Left ventricle myocardium superior (tissue), 1 donor: ENCODE data around the gene ZNF792. TPM values are rescaled to one million over a fixed set of nuclear protein-coding genes. Genes with fewer than 3 reads are reported as not detected.
"Not testable (repeated sequence)": the region's sequence is repeated elsewhere in the genome, so short reads cannot be mapped to it uniquely, and the experiment has no call there.

Source experiments
- ATAC-seq: fragments of 200-7000 bp; cut with Tn5 transposase; one replicate; pipeline ENCODE4 v1.9.1; 2020; ENCODE audit warnings: mild to moderate bottlenecking, moderate library complexity
- DNase-seq: peaks from one replicate; pipeline ENCODE4 v3.0.0-alpha.2; 2020
- intact Hi-C: fragments of 100-400 bp; cut with micrococcal nuclease; formaldehyde crosslinking; loops from one replicate; pipeline ENCODE4 v1.11.0; 2022
- total RNA-seq: library from RNA; stranded (reverse); fragmentation: NEBNext Ultra II Directional; extraction: Animal tissue kit (Norgen Biotek cat#: 25700); gene quantifications from one replicate; pipeline ENCODE4 v1.2.1, GENCODE V29; 2021
- donor health status: DM: no; HTN: yes; CAD: no; lungs with severe emphysema.

The ZNF792 gene
- total RNA-seq, 1 donor from 2014 or later: 3.4 TPM

DNA sequence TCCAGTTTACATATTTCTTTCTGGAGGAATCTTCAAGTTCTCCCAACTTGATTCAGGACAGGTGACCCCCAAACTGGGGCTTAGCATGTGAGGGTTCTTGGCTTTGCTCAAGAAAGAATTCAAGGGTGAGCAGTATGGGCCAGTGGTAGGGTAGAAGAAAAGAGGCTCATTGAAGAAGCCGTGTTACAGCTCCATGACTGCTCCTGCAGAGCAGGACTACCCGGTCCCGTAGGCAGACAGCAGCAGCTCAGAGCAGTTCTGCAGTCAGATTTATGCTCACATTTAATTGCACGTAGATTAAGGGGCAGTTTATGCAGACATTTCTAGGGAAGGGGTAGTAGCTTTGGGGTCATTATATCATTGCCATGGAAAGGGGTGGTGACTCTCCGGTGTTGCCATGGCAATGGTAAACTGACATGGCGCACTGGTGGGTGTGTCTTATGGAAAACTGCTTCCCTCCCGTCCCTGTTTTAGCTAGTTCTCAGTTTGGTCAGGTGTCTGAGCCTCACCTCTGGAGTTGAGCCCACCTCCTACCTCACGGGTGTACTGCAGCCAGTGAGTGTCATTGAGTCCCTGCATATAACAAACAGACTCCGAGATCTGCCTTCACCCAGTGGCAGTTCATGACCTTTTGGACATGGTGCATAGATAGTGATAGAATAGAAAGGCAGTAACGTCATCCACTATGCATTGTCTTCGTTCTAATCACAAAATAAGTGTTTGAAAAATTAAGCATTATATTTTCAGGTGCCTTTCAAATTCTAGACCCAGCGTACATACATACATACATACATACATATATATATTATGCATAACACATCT is 16.0 kb upstream of the ZNF792 start:
- no peak for DNase-seq

DNA sequence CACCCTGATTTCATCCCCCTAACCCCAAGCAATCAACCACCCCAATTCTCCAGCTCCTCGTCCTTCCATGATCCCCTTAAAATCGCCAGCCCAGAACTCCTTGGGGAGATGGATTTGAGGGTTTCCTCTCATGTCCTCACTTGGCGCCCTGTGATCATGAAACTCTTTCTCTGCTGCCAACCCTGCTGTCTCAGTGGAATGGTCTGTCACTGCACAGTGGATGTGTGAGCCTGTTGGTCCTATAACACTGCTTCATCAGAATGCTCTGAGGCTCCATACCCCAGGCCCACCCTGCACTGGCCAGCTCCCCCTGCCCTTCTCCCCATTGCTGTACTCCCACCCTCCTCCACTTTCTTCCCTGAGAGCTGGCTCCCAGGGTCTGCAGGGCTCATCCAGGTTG is 12.6 kb upstream of the ZNF792 start:
- ATAC-seq (no peak), DNase-seq (no peak)
- intact Hi-C loops: no loop called here

More for the DNA sequence above, 16.0 kb upstream of the ZNF792 start:
- no peak for ATAC-seq
- intact Hi-C loops: no loop called here

DNA sequence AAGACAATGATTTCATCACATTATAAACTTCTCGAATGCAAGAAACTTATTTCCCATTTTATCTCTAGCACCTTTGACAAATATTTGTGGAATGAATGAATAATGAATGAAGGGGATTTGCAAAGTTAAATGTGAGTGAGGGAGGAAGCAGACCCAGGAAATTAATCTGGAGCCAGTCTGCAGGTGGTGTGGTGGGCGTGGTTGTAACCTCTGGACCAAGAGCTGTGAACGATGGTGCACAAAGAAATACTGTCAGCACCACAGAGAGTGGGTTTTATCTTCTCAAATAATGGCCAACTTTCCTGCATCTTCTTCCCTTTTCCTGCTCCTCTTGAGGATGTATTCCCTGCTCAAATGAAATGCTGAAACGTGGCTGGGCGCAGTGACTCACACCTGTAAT is 11.0 kb upstream of the ZNF792 start:
- ATAC-seq (no peak), DNase-seq (no peak)
- intact Hi-C loops: no loop called here

DNA sequence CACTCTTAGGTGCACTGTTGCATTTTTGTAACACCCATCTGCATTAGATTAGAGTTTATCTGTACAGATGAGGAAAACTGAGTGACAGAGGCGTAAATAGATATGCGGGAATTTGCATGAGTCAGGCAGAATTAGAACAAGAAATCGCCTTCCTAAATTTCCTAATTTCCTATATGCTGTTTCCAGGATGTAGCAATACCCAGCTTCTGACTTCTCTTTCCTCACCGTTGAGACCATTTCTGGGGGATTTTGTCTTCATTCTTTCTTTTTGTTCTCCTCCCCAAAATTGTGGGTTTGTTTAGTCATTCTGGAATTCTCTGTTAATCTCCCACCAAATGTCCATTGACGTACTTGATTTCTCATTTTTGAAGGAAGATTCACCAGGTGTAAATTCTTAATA is 10.6 kb upstream of the ZNF792 start:
- DNase-seq: no peak
- intact Hi-C loops: loop anchor here (5.0 kb wide), 1 partner anchor 38 kb away; no protein-coding TSS in a partner anchor
- ATAC-seq: no peak

DNA sequence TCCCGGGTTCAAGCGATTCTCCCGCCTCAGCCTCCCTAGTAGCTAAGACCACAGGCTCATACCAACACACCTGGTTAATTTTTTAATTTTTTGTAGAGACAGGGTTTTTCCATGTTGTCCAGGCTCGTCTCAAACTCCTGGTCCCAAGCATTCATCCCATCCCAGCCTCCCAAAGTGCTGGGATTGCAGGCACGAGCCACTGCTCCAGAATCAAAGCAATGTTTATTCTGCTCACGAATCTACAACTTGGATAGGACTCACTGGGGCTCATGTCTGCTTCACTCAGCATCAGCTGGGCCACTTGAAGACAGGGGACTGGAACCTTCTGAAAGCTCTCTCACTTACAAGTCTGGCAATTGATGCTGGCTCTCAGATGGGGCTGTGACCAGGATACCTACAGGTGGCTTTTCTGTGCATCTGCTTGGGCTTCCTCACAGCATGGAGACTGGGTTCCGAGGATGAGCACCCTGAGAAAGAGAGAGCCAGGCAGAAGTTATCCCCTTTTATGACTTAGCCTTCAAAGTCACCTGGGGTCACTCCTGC is 8.2 kb upstream of the ZNF792 start:
- DNase-seq (no peak), ATAC-seq (no peak)
- intact Hi-C loops: loop anchor here (5.0 kb wide), 1 partner anchor 40 kb away; no protein-coding TSS in a partner anchor

DNA sequence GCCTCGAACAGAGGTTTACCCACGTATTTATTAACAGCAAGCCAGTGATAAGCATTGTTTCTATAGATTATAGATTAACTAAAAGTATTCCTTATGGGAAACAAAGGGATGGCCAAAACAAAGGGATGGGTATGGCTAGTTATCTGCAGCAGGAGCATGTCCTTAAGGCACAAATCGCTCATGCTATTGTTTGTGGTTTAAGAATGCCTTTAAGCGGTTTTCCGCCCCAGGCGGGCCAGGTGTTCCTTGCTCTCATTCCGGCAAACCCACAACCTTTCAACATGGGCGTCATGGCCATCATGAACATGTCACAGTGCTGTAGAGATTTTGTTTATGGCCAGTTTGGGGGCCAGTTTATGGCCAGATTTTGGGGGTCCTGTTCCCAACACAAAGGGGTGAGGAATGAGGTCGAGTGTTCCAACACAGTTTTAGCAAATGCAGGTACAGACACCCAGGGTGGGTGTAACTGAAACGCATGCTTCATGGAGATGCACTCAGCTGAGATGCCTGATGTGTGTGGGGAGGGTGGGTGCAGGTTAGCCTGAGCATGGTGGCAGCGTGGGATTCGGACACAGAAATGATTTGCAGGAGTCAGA is 6.3 kb upstream of the ZNF792 start:
- not testable (repeated sequence) for DNase-seq, ATAC-seq
- intact Hi-C loops: loop anchor here (5.0 kb wide), 1 partner anchor 42 kb away; no protein-coding TSS in a partner anchor

DNA sequence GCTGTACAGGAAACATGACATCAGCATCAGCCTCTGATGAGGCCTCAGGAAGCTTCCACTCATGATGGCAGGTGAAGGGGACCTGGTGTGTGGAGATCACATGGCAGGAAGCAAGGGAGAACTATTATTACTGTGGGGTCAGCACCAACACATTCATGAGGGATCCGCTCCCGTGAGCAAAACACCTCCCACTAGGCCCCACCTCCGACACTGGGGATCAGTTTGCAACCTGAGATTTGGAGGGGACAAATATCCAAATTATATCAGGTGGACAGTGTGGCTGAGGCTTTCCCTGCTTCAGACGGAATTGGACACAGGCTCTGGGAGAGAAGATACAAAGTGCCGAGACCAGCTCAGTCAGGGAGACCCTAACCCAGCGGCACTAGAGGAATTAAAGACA is 5.7 kb upstream of the ZNF792 start:
- no peak for ATAC-seq
- no peak for DNase-seq
- intact Hi-C loops: loop anchor here (5.0 kb wide), 1 partner anchor 43 kb away; no protein-coding TSS in a partner anchor

DNA sequence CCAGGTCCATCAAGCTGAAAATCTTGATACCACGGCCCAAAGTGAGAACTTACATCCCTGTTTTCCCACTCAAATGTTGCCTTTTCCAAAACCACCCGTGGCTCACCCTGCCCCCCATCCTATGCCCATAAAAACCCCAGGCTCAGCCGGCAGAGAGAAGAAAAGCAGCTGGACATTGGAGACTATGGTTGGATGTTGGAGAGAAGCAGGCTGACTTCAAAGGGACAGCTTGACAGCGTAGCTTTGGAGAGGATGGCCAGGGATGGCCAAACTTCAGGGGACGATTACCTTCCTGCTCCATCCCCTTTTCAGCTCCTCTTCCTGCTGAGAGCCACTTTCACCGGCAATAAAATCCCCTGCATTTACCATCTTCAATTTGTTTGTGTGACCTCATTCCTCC is 3.5 kb upstream of the ZNF792 start:
- intact Hi-C loops: no loop called here
- no peak for DNase-seq
- no peak for ATAC-seq

DNA sequence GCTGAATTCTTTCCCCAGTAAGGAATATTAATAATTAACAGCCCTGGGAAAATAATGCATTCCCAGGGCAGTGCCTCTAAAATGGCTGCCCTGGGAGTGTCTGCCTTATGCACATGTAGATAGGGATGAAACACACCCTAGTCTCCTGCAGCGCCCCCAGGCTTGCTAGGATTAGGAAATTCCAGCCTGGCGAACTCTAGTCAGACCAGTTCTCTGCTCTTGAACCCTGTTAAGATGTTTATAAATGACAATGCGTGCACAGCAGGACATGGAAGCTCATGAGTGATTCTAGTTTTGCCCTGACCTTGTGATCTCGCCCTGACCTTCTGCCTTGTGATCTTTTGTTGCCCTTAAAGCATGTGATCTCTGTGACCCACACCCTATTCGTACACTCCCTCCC is 1.5 kb upstream of the ZNF792 start:
- DNase-seq, intact Hi-C loops, ATAC-seq: not testable (repeated sequence)

DNA sequence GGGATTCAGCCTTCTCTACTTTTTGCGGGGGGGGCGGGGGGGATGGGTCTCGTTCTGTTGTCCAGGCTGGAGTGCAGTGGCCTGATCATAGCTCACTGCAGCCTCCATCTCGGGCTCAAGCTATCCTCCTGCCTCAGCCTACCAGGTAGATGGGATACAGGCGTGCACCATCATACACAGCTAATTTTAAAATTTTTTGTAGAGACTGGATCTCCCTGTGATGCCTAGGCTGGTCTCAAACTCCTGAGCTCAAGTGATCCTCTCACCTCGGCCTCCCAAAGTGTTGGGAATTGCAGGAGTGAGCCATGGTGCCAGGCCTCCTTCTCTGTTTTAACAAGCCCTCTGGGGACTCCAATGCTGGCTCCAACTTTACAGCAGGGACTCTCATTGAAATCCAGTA is 569 bp upstream of the ZNF792 start:
- DNase-seq: no peak
- intact Hi-C loops: no loop called here
- no peak for ATAC-seq

DNA sequence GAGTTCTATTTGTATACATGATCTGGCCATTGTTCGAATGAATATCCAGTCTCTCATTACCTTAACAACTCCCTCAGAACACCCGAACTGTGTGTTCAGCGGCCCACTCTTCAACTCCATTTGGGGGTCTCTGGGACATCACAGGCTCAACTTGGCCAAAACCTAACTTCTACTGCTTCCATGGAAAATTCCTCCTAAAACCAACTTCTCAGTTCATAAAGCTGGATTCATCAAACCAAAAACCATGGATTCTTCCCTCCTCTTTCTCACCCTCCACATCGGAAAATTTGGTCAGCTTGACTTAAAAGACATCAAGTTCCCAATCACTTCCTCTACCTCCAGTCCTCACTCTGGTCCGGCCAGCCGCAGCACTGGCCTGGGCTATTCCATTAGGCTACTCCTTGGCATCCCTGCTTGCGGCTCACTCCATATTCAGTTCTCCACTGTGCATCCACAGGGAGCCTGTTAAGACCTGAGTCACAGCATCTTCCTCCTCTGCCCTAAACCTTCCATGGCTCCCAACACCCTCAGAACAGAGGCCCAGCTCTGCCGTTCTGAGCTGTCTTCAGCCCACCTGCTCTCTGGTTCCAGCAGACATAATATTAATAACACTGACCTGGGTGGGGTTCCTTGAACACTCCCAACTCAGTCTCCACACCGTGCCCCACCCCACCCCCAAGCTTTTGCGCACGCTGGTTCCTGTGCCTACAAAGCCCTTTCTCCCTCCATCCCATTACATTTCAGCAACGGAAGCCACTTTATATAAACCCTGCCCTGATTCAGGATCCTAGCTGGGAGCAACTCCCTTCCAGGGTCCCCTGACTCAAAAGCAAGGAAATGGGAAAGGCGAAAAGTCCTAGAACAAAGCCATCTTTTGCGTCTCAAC is 1.1 kb downstream of the ZNF792 start:
- peak; percentile 32 for ATAC-seq
- no peak for DNase-seq
- intact Hi-C loops: no loop called here

DNA sequence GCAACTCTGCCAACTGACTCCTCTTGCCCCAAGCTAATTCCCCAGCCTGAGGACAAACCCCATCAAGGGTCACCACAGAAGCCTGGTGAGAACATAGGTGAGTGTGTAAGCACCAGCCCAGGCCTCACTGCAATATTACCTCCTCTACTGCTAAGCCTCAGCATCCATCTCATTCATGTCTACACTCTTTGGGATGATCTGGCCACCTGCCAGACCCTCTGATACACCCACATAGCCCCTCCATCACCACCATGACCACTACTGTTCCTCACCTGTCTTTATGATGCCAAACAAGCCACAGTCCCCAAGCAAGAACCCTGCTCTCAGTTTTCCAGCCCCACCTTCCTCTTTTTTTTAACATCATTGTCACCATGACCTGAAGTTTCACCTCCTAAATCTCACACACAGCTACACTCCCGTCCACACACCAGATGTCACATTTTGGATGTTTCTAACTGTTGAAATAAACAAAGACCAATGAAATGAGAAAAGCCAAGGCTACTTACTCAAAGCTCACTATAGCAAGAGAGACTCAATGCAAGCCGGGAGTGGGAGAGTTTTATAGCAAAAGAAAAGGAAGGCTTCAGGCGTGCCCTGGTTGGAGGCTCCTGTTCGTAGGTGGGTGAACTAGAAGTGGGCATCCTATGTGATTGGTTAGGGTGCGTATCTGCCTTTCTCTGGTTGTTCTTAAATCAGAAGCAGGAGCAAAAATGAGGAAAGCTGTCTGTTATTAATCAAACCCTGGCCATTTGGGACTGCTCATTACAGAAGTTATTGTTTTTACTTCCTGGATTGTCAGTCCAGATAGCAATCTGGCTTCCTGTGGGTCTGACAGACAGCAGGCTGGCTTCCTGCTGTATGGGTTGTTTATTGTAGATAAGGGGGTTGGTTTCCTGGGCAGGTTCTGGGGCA is 2.0 kb downstream of the ZNF792 start:
- intact Hi-C loops: no loop called here
- ATAC-seq (peak; percentile 37), DNase-seq (no peak)

DNA sequence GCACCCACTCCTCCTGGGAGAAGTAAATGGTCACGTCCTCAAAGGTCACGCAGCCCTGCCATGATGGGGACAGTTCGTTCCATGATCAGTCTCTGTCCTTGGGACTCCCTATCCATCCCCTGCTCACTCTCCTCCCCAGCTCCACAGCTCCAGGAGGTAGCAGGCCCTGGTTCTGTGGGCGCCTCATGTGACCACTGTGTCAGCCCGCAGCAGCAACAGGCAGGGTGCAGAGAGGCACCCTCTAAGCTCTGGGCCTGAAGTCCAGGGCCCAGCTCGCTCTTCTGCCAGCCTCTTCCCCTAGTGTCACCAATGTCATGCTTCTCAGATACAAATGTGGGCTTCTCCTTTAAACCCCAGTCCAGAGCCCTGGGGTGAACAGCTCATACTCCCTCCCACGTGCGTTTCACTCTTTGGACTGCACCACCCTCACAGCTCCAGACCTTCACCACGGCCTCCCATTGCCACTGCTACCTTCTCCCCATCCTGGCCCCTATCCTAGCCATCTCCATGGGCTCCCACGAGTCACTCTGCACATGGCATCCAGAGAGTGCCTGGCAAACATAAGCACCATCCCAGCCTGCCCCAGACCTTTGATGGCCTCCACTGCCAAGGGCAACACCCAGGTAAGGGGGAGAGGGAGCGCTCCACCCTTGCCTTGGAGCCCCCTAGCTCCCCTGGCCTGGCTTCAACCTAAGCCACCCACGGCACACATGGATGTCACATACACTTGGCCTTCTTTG is 2.9 kb downstream of the ZNF792 start:
- no peak for DNase-seq
- no peak for ATAC-seq
- intact Hi-C loops: no loop called here

DNA sequence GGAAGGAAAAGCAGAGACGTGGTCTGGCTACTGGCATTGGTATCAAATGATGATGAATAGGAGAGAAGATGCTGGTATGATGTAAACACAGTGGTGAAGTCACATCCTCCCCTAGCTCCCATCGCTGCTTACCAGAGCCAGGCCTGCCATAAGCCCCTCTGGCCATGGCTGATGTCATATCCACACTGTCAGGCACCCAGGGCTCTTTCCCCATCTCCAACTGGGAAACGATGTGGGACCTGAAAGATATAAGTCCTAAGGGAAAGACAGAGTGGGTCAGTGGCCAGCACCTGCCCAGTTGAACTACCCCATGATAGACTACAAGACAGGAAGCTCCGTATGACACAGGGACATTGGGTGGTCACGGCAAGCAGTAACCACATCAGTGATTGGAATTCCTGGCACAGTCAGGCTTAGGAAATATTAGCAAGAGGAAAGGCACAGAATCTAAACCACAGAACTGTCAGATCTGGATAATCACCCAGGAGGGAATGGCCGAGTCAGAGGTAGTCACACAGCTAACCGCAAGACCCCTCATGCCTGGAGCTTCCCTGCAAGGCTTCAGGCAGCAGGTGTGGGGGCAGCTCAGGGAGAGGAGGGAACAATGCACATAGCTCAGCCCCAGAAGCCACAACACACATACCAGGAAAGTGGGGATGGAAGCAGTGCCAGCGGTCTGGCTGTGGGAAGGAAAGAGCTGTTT is 3.8 kb downstream of the ZNF792 start:
- no peak for ATAC-seq
- intact Hi-C loops: no loop called here
- no peak for DNase-seq

DNA sequence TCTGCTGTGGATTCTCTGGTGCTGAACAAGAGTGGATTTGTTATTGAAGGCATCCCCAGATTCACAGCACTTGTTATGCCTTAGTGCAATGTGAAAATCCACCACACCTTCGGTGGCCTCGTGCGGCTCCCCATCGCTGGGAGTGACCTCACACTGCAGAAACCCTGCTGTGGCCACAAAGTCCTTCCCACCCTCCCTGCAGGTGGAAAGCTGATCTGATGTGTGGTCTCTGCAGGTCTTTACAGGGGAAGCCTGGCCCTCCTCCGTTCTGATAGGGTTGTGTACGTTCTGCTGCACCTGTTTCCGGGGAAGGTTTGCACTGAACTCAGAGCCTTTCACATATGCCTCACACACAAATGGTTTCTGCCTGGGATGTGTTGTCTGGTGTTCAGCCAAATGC is 5.0 kb downstream of the ZNF792 start:
- no peak for ATAC-seq

DNA sequence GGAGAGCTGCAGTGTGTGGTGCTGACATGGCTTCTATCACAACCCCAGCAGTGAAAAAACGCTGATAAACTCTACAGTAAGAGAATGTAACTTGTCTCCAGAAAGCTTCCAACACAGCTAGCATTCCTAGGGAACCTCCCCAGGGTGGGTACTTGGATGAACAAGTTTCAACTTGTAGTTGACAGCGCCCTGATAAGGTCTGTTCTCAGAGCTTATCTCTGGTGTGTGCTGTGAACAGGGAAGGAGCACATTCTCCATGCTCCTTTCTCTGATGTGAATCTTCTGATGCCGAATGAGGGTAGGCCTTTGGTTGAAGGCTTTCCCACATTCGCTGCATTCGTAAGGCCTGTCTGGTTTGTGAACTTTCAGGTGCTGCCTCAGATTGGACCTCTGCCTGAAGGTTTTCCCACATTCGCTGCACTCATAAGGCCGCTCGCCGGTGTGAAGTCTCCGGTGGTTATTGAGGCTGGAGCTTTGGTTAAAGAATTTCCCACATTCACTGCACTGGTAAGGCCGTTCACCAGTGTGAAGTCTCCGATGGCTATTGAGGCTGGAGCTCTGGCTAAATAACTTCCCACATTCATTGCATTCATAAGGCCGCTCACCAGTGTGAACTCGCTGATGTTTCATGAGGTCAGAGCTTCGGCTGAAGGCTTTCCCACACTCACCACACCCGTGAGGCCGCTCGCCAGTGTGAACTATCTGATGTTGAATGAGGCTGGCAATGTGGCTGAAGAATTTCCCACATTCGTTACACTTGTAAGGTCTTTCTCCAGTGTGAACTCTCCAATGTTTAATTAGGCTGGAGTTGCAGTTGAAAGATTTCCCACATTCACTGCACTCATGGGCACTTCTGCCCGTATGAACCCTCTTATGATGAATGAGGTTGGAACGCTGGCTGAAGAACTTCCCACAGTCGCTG is 5.9 kb downstream of the ZNF792 start:
- DNase-seq (no peak), ATAC-seq (no peak)
- intact Hi-C loops: no loop called here

More for the DNA sequence above, 5.0 kb downstream of the ZNF792 start:
- intact Hi-C loops: no loop called here
- no peak for DNase-seq
